ENCODE measurements around the gene RFK.
"Not testable (repeated sequence)": the region's sequence is repeated elsewhere in the genome, so short reads cannot be mapped to it uniquely, and the experiment has no call there.

Gene RFK

DNA sequence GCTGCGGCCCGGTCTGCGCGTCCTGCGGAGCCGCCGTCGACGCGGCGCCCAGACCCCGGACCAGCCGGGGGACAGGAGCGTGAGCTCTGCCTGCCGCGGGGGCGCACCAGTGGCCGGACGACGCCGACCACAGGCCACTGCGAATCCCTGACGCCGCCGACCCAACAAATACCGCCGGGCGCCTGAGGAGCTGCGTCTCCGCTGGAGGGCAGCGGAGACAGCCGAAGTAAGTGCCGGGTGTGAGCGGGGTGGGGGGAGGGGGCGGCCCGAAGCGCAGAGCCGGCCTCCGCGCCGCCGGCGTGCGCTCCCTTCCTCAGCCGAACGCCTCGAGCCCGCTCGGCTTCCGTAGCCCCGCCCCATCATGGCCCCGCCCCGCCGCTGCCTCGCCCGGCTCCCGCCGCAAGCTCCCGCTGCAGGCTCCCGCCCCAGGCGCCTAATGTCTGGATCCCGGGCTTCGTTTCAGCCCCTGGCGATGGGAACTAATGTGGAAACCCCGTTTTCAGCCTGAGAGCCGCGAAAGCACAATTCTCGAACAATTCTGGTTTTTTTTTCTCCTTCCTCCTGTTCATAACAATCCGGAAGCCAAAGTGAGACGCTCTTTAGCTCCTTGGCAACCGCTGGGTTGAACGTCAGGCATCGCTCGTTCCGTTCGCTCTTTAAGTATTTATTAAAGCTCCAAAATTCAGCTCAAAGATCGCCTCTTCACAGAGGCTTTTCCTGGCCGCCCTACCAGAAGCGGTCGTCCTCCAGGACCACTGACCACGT lies at the start of gene RFK:
RFK (minus strand) TSS at position 232 of the 765 bp plus-strand sequence. CDS start 255 bp downstream, outside the sequence.
- peak; percentile 56 to 64 for DNase-seq

GRCh38 chr9:76443887-76444286 lies 49.7 kb upstream of the RFK start:
- no peak for DNase-seq

- DNase-seq, result no peak
These were observed 47.5 kb upstream of the RFK start for GRCh38 chr9:76441551-76442322.

DNA sequence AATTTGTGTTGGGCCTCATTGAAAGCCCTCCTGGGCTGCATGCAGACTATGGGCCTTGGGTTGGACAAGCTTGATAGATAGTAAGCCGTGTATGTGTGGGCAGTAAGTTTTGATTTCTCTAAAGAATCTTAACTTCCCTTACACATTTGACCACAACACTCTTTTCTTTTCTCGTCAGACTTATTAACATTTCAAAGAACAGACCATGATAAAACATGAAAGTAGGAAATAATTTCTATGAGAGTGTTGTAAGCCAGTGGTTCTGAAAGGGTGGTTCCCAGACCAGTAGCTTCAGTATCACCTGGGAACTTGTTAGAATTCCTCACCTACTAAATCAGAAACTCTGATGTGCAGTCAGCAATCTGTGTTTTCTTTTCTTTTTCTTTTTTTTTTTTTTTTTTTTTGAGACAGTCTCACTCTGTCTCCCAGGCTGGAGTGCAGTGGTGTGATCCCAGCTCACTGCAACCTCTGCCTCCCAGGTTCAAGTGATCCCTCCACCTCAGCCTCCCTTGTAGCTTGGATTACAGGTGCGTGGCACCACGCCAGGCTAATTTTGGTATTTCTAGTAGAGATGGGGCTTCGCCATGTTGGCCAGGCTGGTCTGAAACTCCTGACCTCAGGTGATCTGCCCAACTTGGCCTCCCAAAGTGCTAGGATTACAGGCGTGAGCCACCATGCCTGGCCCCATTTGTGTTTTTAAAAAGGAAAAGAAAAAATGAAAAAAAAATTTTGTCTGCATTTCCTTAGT lies 44.8 kb upstream of the RFK start:
- no peak for DNase-seq

DNA sequence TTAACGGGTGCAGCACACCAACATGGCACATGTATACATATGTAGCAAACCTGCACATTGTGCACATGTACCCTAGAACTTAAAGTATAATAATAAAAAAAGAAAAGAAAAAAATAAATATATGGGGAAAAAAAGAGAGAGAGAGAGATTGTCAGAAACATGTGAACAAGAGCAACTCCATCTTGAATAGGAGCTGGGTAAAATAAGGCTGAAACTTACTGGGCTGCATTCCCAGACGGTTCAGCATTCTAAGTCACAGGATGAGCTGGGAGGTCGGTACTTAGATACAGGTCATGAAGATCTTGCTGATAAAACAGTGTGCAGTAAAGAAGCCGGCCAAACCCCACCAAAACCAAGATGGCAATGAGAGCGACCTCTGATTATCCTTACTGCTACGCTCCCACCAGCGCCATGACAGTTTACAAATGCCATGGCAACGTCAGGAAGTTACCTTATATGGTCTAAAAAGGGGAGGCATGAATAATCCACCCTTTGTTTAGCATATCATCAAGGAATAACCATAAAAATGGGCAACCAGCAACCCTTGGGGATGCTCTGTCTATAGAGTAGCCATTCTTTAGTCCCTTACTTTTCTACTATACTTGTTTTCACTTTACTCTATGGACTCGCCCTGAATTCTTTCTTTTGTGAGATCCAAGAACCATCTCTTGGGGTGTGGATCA lies 42.9 kb upstream of the RFK start:
- DNase-seq, result not testable (repeated sequence)

DNA sequence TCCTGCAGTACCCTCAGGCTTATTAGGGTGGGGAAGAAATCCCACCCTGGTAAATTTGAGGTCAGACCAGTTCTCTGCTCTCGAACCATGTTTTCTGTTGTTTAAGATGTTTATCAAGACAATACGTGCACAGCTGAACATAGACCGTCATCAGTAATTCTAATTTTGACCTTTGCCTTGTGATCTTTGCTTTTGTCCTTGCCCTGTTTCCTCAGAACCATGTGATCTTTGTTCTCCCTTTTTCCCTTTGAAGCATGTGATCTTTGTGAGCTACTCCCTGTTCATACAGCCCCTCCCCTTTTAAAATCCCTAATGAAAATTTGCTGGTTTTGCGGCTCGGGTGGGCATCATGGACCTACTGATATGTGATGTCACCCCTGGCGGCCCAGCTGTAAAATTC lies 40.7 kb upstream of the RFK start:
- not testable (repeated sequence) for DNase-seq

GRCh38 chr9:76433836-76434235 lies 39.6 kb upstream of the RFK start:
- no peak for DNase-seq

DNA sequence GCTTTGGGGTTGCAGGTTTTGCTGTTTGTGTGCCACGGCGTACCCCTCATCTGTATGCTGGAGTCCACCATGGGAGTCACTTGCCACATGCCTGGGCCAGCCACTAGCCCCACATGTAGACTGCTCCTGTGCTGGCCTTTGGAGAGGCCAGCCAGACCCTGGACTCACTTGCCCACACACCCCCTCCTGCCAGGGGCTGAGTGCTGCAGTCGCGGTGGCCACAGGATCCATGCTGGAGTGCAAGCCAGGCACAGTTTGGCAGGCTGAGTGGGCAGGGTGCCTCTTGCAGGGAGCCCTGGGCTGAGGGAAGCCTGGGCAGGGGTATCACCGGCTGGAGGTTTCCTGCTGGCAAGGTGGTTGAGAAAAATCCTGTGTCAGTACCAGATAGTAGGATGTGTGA lies 39.2 kb upstream of the RFK start:
- DNase-seq, result no peak

DNA sequence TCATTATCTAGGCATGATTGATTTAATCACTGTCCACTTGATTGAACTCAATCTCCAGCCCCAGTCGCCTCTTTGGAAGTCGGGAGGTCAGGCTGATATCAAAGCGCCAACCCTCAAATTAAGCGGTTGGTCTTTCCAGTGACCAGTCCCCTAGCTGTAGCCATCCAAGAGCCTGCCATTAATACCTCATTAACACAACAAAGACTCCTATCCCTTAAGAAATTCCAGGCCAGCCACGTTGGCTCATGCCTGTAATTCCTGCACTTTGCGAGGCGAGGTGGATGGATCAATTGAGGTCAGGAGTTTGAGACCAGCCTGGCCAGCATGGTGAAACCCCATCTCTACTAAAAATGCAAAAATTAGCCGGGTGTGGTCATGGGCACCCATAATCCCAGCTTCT lies 37.4 kb upstream of the RFK start:
- DNase-seq, result no peak

DNA sequence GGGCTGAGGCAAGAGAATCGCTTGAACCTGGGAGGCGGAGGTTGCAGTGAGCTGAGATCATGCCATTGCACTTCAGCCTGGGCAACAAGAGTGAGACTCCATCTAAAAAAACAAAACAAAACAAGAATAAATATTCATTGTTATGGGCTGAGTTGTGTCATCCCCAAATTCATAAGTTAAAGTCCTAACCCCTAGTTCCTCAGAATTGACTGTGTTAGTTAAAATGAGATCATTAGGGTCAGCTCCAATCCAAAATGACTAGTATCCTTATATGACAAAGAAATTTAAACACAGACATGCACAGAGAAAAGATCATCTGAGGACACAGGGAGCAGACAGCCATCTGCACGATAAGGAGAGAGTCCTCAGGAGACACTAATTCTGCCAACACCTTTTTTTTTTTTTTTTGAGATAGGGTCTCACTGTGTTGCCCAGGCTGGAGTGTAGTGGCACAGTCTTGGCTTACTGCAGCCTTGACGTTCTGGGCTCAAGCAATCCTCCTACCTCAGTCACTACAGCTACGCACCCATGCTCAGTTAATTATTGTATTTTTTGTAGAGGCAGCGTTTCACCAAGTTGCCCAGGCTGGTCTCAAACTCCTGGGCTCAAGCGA lies 32.7 kb upstream of the RFK start:
- DNase-seq, result no peak

DNA sequence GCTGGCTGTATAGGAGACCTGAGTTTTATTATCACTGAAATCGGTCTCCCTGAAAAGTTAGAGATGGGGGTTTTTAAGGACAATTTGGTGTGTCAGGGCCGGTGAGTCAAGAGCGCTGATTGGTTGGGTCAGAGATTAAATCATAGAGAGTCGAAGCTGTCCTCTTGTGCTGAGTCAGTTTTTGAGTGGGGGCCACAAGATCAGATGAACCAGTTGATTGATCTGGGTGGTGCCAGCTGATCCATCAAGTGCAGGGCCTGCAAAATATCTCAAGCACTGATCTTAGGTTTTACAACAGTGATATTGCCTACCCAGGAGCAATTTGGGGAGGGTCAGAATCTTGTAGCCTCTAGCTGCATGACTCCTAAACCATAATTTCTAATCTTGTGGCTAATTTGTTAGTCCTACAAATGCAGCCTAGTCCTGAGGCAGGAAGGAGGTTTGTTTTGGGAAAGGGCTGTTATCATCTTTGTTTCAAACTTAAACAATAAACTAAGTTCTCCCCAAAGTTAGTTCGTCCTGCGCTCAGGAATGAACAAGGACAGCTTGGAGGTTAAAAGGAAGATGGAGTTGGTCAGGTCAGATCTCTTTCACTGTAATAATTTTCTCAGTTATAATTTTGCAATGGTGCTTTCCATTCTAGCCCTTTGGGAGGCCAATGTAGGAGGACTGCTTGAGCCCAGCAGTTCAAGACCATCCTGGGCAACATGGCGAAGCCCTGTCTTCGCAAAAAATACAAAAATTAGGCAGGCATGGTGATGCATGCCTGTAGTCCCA lies 31.6 kb upstream of the RFK start:
- DNase-seq, result no peak

- no peak for DNase-seq
These were observed 30.3 kb upstream of the RFK start for GRCh38 chr9:76424491-76424890.

DNA sequence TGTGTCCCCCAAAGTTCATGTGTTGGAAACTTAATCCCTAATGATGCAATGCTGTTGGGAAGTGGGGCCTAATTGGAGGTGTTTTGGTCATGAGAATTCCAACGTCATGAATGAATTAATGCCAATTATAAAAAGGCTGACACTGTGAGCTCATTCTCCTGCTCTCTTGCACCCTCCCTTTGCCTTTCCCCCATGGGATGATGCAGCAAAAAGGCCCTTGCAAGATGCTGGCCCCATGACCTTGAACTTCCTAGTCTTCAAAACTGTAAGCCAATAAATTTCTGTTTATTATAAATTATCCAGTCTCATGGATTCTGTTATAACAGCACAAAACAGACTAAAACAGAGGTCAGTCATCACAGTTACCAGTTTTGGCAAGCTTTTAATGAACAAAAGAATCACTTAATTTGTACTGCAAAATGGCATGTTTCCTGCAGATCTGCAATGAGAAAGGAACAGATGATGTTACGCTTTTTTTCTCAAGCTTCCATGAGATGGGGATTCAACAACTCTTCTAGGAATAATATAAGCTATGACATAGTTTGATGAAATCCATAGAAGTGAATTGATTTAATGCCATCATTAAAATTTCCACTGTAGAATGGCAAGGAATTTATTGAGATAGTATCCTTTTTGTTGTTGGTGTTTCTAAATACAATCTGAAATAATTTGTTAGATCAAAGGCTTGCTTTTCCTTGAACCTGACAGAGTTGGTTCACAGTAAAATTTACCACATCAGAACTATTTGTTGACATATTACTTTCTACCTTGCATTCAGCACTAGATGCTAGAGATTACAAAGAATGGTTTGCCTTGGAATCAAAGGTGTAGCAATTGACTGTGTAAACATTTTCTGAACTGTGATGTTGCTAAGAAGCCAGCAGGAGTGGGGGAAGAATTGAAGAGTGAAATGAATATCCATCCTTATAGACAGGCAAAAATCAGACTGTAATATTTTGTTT lies 29.3 kb upstream of the RFK start:
- no peak for DNase-seq

GRCh38 chr9:76419782-76420380 lies 25.7 kb upstream of the RFK start:
- DNase-seq, result no peak

GRCh38 chr9:76417394-76417793 lies 23.2 kb upstream of the RFK start:
- no peak for DNase-seq

- DNase-seq, result no peak
These were observed 21.5 kb upstream of the RFK start for GRCh38 chr9:76415731-76416130.

- DNase-seq, result no peak
These were observed 20.9 kb upstream of the RFK start for GRCh38 chr9:76415154-76415553.

- DNase-seq, result no peak
These were observed 20.4 kb upstream of the RFK start for GRCh38 chr9:76414661-76415060.

DNA sequence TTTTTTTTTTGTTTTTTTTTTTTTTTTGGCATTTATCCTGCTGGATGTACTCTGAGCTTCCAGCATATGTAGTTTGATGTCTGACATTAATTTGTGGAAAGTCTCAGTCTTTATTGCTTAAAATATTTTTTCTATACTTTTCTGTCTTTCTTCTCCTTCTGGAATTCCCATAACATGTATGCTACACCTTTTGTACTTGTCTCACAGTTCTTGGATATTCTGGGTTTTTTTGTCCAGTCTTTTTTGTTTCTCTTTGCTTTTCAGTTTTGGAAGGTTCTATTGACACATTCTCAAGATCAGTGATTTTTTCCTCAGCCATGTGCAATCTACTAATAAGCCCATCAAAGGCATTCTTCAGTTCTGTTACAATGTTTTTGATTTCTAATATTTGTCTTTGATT lies 19.4 kb upstream of the RFK start:
- no peak for DNase-seq

- DNase-seq, result no peak
These were observed 18.4 kb upstream of the RFK start for GRCh38 chr9:76412638-76413037.
